ENCODE results near the gene EPHB2.

GRCh38 chr1:22824975-22825374 lies 114.3 kb downstream of the EPHB2 start:
- TF ChIP-seq POLR2AphosphoS5 (IDR thresholded peaks at IDR 0.05; ENCODE audit: insufficient read depth, low read depth, low read length), result no peak
- TF ChIP-seq CTCF (IDR thresholded peaks at IDR 0.05; ENCODE audit: extremely low read depth in 1 of 2, insufficient read depth in 1 of 2, low read depth in 1 of 2, low read length in 2 of 2), result no peak
- TF ChIP-seq EZH2 (IDR thresholded peaks at IDR 0.05; ENCODE audit: borderline replicate concordance, low read depth, low read length, severe bottlenecking), result no peak
- TF ChIP-seq POLR2A (IDR thresholded peaks at IDR 0.05; ENCODE audit: low read depth, low read length), result no peak
- TF ChIP-seq MAX (IDR thresholded peaks at IDR 0.05; ENCODE audit: insufficient read depth, insufficient read length), result no peak
- TF ChIP-seq FOS (IDR thresholded peaks at IDR 0.05; ENCODE audit: borderline replicate concordance, insufficient read depth, low read length), result no peak
